Parathyroid adenoma (tissue), 2 donors: Measurements from ENCODE around the gene UBE2E2.

ENCODE experiments used
- H2AFZ ChIP-seq: fragments of 300-600 bp; sonication (generic); one replicate; pipeline ENCODE4 v1.7.0; 2017; ENCODE audit warnings: antibody characterized with exemption, mild to moderate bottlenecking
- H3K27ac ChIP-seq: fragments of 300-600 bp; sonication (generic); one replicate; pipeline ENCODE4 v1.7.0; 2017
- H3K27me3 ChIP-seq: fragments of 300-600 bp; sonication (generic); one replicate; pipeline ENCODE4 v1.7.0; 2017; ENCODE audit warnings: low read length; ENCODE audit not compliant: control insufficient read depth, insufficient read depth
- H3K36me3 ChIP-seq: fragments of 300-600 bp; sonication (generic); one replicate; pipeline ENCODE4 v1.7.0; 2017; ENCODE audit warnings: low read length; ENCODE audit not compliant: control insufficient read depth, insufficient read depth
- H3K4me1 ChIP-seq: fragments of 300-600 bp; sonication (generic); one replicate; pipeline ENCODE4 v1.7.0; 2017; ENCODE audit warnings: control low read depth
- H3K4me2 ChIP-seq: fragments of 300-600 bp; sonication (generic); one replicate; pipeline ENCODE4 v1.7.0; 2017; ENCODE audit warnings: low read length
- H3K4me3 ChIP-seq: fragments of 300-600 bp; sonication (generic); one replicate; pipeline ENCODE4 v1.7.0; 2017; ENCODE audit warnings: low read depth, low read length
- H3K79me2 ChIP-seq: fragments of 300-600 bp; sonication (generic); one replicate; pipeline ENCODE4 v1.7.0; 2017; ENCODE audit warnings: control low read depth
- H3K9ac ChIP-seq: fragments of 300-600 bp; sonication (generic); one replicate; pipeline ENCODE4 v1.7.0; 2017; ENCODE audit warnings: mild to moderate bottlenecking
- H3K9me3 ChIP-seq: fragments of 300-600 bp; sonication (generic); one replicate; pipeline ENCODE4 v1.7.0; 2017; ENCODE audit warnings: low read length; ENCODE audit not compliant: control insufficient read depth
- TF ChIP-seq, protein P1 (sequence below): fragments of 300-600 bp; sonication (generic); IDR thresholded peaks from one replicate; pipeline ENCODE4 v1.7.0; 2017; ENCODE audit warnings: antibody characterized with exemption, mild to moderate bottlenecking
- donor health status: primary hyperparathyroidism.

The UBE2E2 gene

DNA sequence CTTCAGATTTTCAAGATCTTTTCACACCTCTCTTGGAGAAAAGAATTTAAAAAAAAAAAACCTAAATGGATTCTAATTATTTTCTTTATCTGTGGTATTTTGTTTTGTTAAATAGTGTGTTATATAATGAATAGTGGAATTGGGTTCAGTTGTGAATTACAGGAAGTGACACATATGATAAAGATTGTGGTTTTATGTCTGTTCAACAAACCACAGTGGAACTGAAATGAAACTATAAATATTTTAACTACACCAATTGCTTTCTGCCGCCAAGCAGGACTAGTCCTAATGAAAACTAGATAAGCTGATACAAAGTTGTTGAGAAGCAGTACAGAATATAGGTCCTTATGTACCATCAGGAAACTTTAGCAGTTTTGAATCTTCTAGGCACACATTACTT is 121.6 kb downstream of the UBE2E2 start:
- no peaks in the 10 kb centered on the region for H3K4me1 ChIP-seq
- H3K27me3 ChIP-seq = no peaks in the 10 kb centered on the region
- H3K79me2 ChIP-seq = peaks cover 8% of the 10 kb centered on the region
- no peaks in the 10 kb centered on the region for H3K36me3 ChIP-seq
- TF ChIP-seq, protein P1, sequence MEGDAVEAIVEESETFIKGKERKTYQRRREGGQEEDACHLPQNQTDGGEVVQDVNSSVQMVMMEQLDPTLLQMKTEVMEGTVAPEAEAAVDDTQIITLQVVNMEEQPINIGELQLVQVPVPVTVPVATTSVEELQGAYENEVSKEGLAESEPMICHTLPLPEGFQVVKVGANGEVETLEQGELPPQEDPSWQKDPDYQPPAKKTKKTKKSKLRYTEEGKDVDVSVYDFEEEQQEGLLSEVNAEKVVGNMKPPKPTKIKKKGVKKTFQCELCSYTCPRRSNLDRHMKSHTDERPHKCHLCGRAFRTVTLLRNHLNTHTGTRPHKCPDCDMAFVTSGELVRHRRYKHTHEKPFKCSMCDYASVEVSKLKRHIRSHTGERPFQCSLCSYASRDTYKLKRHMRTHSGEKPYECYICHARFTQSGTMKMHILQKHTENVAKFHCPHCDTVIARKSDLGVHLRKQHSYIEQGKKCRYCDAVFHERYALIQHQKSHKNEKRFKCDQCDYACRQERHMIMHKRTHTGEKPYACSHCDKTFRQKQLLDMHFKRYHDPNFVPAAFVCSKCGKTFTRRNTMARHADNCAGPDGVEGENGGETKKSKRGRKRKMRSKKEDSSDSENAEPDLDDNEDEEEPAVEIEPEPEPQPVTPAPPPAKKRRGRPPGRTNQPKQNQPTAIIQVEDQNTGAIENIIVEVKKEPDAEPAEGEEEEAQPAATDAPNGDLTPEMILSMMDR = no peak
- no peak overlapping the region for H3K4me3 ChIP-seq
- H3K9ac ChIP-seq = no peak overlapping the region
- no peaks in the 10 kb centered on the region for H3K9me3 ChIP-seq
- no peak overlapping the region for H2AFZ ChIP-seq
- H3K27ac ChIP-seq = no peak overlapping the region
- H3K4me2 ChIP-seq = no peak overlapping the region

- H3K4me2 ChIP-seq = no peak overlapping the region
These were observed 122.4 kb downstream of the UBE2E2 start for GRCh38 chr3:23325466-23326065.

DNA sequence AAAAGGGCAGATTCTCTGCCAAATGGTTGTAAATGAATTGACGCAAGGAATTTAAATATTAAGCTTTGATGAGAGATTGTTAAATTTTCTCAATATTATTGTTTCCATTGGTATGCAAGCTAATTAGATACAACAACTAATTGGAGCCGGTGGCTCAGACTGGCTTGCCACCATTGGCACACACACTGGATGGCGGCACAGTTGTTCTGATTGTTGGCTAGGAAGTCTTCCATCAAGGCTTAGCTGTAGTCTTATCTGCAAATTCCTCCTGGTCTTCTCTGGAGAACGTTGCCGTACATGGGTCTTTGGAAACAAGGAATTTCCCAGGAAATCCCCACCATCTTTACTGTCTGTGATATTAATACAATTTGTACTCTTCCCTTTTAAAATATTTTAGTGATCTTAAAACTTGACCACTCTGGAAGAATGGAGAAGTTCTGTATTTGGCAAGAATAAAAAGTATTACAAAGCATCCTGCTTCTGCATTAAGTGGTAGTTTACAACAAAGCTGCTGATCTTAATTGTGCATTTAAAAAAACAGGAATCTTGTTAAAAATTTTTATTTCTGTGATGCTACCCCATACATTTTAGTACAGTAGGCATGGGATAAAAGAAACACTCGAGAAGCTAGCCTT is 126.5 kb downstream of the UBE2E2 start:
- Histone ChIP-seq H3K9me3 (no peaks in the 10 kb centered on the region), H3K4me1 (no peaks in the 10 kb centered on the region), H3K4me2 (no peak overlapping the region), H3K9ac (no peak overlapping the region), H3K36me3 (no peaks in the 10 kb centered on the region), H3K27me3 (no peaks in the 10 kb centered on the region), H3K27ac (no peak overlapping the region), H3K4me3 (no peak overlapping the region), H3K79me2 (peaks cover 8% of the 10 kb centered on the region), H2AFZ (no peak overlapping the region)
- TF ChIP-seq, protein P1 = no peak

More at GRCh38 chr3:23325466-23326065, 122.4 kb downstream of the UBE2E2 start:
- no peaks in the 10 kb centered on the region for H3K36me3 ChIP-seq
- H3K9ac ChIP-seq = no peak overlapping the region
- no peaks in the 10 kb centered on the region for H3K4me1 ChIP-seq
- TF ChIP-seq, protein P1 = no peak
- no peaks in the 10 kb centered on the region for H3K9me3 ChIP-seq
- no peaks in the 10 kb centered on the region for H3K27me3 ChIP-seq
- H3K27ac ChIP-seq = no peak overlapping the region
- no peak overlapping the region for H2AFZ ChIP-seq
- no peak overlapping the region for H3K4me3 ChIP-seq
- peaks cover 8% of the 10 kb centered on the region for H3K79me2 ChIP-seq

GRCh38 chr3:23330568-23330967 is 127.4 kb downstream of the UBE2E2 start:
- Histone ChIP-seq H3K79me2 (peaks cover 6% of the 10 kb centered on the region), H3K9me3 (no peaks in the 10 kb centered on the region), H3K4me2 (no peak overlapping the region), H3K27ac (no peak overlapping the region), H3K4me3 (no peak overlapping the region), H2AFZ (no peak overlapping the region), H3K27me3 (no peaks in the 10 kb centered on the region), H3K9ac (no peak overlapping the region), H3K36me3 (no peaks in the 10 kb centered on the region), H3K4me1 (no peaks in the 10 kb centered on the region)
- TF ChIP-seq, protein P1 = no peak
